GM20000 (cell line): Measurements from ENCODE around the gene NEDD9.

Experiments
- DNase-seq: peaks from one replicate; pipeline ENCODE4 v3.0.0; 2012; ENCODE audit warnings: low spot score
- TF ChIP-seq, protein P1 (sequence below): IDR thresholded peaks from 2 replicates; pipeline ENCODE4 v1.5.1; 2012; ENCODE audit warnings: mild to moderate bottlenecking, control low read depth; ENCODE audit errors: extremely low read depth, missing control alignments

The NEDD9 gene, protein sequence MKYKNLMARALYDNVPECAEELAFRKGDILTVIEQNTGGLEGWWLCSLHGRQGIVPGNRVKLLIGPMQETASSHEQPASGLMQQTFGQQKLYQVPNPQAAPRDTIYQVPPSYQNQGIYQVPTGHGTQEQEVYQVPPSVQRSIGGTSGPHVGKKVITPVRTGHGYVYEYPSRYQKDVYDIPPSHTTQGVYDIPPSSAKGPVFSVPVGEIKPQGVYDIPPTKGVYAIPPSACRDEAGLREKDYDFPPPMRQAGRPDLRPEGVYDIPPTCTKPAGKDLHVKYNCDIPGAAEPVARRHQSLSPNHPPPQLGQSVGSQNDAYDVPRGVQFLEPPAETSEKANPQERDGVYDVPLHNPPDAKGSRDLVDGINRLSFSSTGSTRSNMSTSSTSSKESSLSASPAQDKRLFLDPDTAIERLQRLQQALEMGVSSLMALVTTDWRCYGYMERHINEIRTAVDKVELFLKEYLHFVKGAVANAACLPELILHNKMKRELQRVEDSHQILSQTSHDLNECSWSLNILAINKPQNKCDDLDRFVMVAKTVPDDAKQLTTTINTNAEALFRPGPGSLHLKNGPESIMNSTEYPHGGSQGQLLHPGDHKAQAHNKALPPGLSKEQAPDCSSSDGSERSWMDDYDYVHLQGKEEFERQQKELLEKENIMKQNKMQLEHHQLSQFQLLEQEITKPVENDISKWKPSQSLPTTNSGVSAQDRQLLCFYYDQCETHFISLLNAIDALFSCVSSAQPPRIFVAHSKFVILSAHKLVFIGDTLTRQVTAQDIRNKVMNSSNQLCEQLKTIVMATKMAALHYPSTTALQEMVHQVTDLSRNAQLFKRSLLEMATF

DNA sequence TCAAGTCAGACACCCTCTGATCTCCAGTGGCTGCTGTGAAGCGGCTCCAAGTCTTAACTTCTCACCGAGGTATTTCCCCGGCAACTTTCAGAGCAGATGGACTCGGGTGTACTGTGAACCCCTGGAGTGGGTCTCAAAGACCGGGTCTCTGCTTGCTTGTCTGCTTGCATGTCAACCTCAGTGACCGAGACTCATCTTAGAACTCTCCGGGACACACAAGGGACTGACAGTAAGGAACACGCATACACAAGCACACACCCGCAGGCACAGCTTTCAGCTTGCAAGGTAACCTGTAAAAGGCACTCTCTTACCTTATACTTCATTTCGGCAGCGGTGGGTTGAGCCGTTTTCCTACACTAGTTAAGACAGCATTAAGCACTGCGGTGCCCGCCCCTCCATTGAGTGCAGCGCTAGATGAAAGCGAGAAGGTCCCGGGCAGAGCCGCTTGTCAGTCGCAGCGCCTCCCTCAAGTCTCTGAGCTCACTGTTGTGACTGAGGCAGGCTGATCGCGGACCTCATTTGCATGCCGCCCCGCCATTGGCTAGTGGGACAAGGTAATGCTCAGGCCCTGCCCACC lies at the start of gene NEDD9:
TSS of gene NEDD9 (minus strand) at position 476 of the 577 bp plus-strand sequence. CDS start at position 323, 153 bp downstream.
- TF ChIP-seq, protein P1, sequence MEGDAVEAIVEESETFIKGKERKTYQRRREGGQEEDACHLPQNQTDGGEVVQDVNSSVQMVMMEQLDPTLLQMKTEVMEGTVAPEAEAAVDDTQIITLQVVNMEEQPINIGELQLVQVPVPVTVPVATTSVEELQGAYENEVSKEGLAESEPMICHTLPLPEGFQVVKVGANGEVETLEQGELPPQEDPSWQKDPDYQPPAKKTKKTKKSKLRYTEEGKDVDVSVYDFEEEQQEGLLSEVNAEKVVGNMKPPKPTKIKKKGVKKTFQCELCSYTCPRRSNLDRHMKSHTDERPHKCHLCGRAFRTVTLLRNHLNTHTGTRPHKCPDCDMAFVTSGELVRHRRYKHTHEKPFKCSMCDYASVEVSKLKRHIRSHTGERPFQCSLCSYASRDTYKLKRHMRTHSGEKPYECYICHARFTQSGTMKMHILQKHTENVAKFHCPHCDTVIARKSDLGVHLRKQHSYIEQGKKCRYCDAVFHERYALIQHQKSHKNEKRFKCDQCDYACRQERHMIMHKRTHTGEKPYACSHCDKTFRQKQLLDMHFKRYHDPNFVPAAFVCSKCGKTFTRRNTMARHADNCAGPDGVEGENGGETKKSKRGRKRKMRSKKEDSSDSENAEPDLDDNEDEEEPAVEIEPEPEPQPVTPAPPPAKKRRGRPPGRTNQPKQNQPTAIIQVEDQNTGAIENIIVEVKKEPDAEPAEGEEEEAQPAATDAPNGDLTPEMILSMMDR: no peak
- peak; percentile 95 for DNase-seq

DNA sequence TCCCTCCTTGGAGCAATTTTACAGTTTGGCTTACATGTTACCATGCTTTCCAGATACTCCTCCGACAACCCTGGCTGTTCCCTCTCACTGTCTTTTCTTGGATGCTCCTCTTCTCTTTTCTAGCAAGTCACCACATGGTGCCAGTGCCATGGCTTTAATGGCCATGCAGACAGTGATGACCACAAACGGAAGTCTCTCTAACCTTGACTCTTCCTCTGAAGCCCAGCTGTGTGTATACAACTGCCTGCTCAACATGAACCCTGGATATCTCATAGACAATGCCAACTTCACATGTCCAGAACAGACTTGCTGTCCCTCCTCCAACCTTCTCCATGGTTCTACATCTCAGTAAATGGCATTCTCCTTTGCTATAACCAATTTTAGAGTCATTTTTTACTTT lies 49.8 kb upstream of the NEDD9 start:
- no peak for DNase-seq
- TF ChIP-seq, protein P1: no peak

DNA sequence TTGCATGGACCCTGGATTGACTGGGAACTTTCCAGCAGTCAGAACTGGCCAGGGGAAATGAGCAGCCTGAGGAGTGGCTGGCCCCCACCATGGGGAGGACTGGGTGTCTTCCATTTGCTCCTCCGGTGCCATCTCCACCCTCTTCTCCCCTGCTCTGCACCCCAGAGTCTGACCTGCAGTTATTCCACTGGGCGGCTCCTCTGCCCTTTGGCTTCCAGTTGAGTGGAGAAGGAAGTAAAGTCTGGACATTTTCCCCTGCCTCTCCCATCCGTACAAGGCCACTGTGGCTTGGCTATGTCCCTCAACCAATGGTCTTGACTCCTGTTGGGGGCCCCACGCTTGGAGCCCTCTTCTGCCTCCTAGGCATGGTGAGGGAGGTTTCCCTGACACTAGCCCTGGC lies 47.9 kb upstream of the NEDD9 start:
- TF ChIP-seq, protein P1: no peak
- DNase-seq: no peak

DNA sequence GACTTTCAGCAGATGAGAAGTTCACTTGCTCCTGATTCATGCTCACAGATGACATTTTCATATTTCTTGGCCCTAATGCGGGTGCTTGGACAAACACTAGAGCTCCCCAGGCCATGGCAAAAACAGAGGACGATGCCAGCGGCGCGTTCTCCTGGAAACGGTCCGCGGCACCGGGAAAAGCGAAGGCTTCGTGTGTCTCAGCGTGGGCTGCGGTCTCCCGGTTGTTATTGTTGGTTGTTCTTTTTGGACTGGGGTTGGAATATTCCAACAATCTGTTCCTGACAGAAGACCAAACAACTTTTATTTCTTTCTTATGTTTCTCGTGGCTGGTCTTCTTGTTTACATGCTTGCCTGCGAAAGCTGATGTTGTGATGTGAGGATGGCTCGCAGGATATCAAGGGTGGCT lies 46.8 kb upstream of the NEDD9 start:
- no peak for DNase-seq
- TF ChIP-seq, protein P1: no peak

DNA sequence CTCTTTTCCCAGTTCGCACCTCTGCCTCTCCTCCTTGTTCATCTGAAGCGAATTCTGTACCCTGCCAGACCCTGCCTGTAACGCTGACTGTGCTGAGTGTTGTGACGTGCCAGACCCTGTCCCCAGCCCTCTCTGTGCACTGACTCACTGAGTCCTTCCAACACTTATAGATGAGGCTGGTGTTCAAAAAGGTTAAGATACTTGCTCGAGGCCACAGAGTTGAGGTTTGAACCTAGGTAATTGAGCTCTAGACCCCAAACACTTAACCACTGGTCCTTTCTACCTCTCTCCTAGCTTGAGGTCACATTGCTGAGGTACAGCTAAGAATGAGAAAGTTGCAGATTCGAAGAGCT lies 45.7 kb upstream of the NEDD9 start:
- DNase-seq: peak; percentile 27
- TF ChIP-seq, protein P1: no peak

DNA sequence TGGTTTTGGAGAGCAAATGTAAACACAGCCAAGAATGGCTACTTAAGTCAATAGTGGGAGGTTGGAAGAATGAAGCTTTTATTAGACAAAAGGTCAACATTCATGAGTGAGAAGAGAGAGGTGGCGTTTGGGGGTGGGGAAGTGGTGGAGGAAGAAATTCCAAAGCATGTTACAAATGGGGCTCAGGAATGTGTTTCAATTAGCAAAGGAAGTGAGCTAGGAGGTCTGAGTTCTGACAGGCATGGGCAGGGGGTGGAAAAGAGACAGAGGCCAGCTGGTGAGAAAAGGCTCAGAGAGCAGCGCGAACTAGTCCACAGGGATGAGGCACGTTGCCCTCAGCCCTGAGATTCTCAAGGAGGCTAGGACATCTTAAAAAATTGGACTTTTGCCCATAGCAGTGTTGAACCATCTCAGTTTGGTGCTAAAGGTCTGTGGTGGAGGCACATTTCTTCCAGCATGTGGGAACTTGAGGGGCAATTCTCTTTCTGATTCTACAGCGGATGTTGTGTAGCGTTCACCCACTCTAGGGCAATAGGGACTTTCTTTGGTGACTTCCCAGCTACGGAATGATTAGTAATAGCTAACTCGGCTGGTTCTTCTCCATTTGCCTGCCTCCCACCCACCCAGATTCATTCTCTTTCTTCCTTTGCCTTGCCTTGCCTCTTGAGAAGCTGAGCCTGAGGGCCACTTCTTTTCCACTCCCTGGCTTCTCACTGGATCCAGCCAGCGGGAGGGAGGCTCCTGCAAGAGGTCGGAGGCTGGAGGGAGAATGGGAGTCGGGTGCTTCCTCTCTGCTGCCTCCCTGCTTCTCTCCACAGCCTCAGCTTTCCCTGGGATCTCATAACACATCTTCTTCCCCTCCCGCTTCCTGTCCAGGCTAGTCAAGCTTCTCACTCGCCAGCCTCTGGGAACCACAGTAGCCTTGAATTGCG lies 45.1 kb upstream of the NEDD9 start:
- DNase-seq: peak; percentile 76
- TF ChIP-seq, protein P1: no peak
